HG03108 (cell line): Measurements from ENCODE around the gene GCN1.

Experiments used
- ATAC-seq: cut with Tn5 transposase; IDR thresholded peaks from one replicate; pipeline ENCODE4 v1.9.1; 2021; ENCODE audit warnings: moderate library complexity; ENCODE audit not compliant: unreplicated experiment

GCN1 gene

DNA sequence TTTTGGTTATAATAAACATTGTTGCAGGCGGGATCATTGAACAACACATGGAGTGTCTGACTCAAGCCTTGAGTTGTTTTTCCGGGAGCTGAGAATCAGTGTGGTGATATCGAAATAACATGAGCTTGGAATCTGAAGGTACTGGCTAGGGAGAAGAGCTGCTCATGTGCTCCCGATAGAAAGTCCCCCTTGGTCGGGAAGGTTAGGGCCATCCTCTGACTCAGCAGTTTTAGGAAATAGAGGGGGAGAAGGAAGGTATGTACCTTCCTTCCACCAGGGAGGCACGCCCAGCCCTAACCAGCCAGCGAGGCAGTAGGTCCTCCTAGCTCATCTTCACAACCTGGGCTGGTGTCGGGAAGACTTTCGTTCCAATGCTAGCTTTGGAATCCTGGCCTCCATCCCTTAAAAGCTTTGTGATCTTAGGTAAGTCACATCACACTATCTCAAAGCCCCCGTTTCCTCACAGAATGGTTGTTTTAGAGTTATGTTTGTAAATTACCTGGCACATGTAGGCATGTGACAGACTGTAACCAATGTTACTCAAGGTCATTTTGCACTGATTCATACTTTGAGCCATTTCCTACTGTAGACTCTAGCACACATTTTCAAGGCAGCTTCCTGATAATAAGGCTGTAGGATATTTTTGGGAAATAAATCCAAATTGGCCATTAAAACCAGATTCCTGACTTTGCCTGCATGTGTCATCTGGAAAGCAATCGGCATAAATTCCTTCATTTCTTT lies 76.0 kb downstream of the GCN1 start:
- ATAC-seq: no peak

- ATAC-seq: no peak
These were observed 76.6 kb downstream of the GCN1 start for GRCh38 chr12:120117961-120118320.

DNA sequence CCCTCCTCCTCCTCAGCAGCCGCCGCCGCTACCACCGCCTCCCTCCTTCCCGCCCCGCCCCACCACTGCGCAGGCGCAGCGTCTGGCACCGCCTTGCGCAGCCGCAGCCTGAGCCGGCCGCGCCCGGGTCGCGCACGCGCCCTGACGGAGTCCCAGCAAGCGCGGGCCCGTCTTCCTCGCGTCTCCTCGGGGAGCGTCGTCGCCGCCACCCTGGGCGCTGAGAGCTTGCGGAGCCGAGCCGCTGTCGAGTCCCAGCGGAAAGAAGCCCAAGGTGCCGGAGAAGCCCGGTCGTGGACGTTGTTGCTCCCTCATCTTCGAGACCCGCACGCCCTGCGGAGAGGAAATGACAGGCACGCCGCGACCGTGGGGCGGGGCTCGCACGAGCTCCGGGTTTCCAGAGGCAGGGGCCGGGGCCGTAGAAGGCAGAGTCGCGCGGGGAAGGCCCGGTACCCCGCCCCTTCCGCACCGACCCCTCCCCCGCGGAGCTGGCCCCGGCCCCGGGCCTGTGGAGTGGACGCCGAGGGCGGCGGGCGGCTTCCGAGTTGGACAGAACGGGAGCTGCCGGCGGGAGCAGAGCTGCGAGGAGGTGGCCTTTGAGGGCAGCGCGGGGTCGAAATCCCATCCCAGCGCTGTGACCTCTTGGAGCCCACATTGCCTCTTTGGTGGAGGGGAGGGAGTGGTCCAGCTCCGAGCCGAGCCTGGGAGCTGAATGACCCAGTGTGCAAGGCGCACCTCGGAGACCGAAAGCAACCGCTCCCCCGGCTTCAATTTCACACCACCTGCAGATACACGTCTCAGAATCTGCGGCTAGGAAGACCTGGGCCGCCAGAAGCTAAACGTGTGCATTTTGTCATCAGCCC lies 77.5 kb downstream of the GCN1 start:
- peak; percentile 31 for ATAC-seq

- ATAC-seq: peak; percentile 0
These were observed 78.1 kb downstream of the GCN1 start, which contains the start of gene RAB35 for GRCh38 chr12:120116441-120116791. Gene RAB35 (minus strand): TSS chr12:120116753. CDS start chr12:120116650, 103 bp downstream.

- no peak for ATAC-seq
These were observed 78.6 kb downstream of the GCN1 start for GRCh38 chr12:120115692-120116440.

DNA sequence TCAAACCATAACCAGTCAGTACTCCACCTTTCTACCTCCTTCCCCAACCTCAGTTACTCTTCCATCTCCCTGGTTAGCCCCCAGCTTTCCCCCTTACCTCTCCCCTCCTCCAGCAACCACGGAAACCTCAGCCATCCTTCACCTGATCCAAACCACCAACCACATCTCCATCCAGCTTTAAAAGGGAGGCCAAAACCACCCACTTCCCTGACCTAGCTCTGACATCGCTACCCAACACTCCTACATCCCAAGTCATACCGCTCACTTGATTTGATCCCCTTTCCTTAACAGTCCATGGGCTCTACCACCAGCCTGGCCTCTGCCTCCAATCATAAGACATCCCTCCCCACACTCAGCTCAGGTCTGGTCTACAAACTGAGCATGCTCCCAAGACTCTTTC lies 79.4 kb downstream of the GCN1 start:
- ATAC-seq: no peak

GRCh38 chr12:120110550-120111501 lies 83.7 kb downstream of the GCN1 start:
- ATAC-seq: peak; percentile 60

GRCh38 chr12:120109570-120110267 lies 84.8 kb downstream of the GCN1 start:
- no peak for ATAC-seq

GRCh38 chr12:120106151-120106550 lies 88.4 kb downstream of the GCN1 start:
- no peak for ATAC-seq

DNA sequence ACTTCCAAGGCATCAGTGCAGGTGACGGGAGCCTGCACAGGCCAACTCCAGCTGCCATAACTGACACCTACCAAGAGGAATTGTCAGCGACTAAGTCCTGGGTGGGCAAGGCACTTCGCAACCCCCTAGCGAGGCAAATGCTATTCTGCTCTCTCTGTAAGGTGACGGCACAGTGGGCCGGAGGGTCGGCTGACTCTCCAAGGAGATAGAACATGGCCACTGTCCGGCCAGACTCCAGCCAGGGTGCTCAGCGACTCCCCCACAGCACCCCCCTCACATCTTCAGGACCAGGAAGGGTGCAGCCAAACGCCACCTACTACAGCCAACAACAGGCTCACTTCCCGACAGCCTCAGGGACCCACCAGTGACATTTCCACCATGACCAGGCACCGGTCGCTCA lies 91.1 kb downstream of the GCN1 start:
- no peak for ATAC-seq

DNA sequence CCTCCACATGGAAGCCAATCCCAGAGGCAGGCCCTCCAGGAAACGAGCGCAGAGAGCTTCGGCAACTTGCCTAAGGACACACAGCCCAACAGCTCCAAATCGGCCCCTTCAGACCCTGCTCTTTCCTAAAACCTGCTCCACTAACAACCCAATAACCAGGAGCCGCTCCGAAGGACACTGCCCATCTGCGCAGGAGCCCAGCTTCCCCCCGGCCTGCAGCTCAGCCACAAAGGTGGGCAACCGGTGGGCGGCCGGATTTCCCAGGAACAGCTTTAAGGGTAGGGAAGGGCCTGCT lies 91.5 kb downstream of the GCN1 start:
- no peak for ATAC-seq

DNA sequence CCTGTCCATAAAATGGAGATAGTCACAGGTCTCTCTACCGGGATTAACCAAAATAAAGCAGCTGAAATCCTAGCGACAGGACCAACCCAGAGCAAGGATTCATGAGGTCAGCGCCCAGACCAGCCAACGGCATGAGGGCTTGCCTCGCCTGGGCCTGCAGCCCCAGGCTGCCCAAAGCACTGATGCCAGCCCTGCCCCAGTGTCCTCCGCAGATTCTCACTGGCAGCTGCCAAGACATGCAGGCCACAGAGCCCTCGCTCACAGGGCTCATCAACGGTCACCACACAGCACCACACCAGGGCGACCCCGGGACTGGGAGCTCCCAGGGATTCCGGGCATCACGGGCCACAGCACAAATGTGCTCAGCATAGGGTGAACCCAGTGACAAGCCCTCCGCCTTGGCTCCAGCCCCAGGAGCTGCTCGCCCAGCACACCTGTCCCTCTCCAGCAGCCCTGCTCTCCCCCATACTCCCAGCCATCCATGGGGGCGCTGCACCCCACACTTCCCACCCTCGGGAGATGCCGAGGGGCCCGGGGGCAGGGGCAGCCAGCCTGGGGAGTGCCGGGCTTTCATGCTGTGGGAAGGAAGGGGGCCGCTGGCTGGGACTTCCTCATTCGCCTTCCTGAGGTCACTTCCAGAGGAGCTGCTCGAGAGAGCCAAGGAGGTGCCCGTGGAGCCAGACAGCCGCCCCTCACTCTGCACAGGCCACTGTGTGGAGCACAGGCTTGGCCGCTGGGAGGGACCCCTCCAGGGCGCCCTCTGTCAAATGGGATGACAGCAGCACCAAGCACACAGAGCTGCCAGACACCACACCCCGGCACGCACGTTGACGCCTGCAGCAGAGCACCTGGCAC lies 92.1 kb downstream of the GCN1 start:
- ATAC-seq: no peak

- no peak for ATAC-seq
These were observed 92.9 kb downstream of the GCN1 start for GRCh38 chr12:120101617-120102016.

GRCh38 chr12:120101182-120101581 lies 93.3 kb downstream of the GCN1 start:
- no peak for ATAC-seq

GRCh38 chr12:120100630-120101029 lies 93.9 kb downstream of the GCN1 start:
- ATAC-seq: no peak

- no peak for ATAC-seq
These were observed 94.8 kb downstream of the GCN1 start for GRCh38 chr12:120099738-120100137.

DNA sequence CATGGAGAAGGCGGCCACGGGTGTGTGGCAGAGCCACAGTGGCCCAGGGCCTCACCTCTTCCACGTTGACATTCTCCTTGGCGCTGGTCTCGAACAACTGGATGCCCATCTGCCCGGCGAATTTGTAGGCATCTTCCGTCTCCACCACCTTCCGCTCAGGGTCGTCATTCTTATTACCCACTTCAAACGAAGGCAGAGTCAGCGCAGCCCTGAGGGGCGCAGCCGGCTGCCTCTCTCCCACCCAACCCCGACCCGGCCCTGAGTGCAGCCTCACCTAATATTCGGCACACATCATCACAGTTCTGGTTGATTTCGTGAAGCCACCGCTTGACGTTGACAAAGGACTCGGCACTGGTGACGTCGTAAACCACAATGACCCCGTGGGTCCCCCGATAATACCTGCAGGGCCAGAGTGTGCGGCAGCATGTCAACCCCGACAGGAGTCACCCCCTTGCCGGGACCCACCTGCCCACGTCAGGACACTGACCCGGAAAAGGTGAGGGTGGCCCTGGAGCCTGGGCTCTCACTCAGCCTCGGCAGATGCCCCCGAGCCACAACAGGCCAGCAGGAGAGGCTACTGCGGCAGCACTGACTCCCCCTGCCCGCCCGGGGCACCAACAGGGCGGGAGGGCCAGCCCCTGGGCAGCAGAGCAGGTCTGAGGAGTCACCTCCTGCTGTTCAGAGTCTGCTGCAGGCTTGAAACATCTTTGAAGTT lies 95.6 kb downstream of the GCN1 start:
- ATAC-seq: no peak

GRCh38 chr12:120096671-120097202 lies 97.8 kb downstream of the GCN1 start:
- ATAC-seq: no peak
